GM23338 (cell line): ENCODE measurements around the gene NGF. TPM values are rescaled to one million over a fixed set of nuclear protein-coding genes. Genes with fewer than 3 reads are reported as not detected.

Experiments
- ATAC-seq: fragments of 200-7000 bp; cut with Tn5 transposase; 3 replicates; pipeline ENCODE4 v1.9.1; 2020
- DNase-seq: peaks from one replicate; pipeline ENCODE4 v3.0.0-alpha.2; 2015; ENCODE audit warnings: low spot score
- H2AFZ ChIP-seq: fragments of 200-600 bp; sonication (generic); 2 replicates; pipeline ENCODE4 v1.8.0; 2016; ENCODE audit warnings: antibody characterized with exemption, mild to moderate bottlenecking, moderate library complexity
- H3F3A ChIP-seq: fragments of 200-600 bp; sonication (generic); replicated peaks from 2 replicates; pipeline ENCODE4 v1.8.0; 2017; ENCODE audit warnings: antibody characterized with exemption, mixed run types, low read depth
- H3K27ac ChIP-seq: fragments of 200-600 bp; sonication (generic); 2 replicates; pipeline ENCODE4 v1.6.1; 2016; ENCODE audit warnings: low read depth
- H3K27me3 ChIP-seq: fragments of 200-600 bp; sonication (generic); 2 replicates; pipeline ENCODE4 v1.8.0; 2016; ENCODE audit warnings: mild to moderate bottlenecking, mixed run types, moderate library complexity; ENCODE audit not compliant: insufficient read depth
- H3K36me3 ChIP-seq: fragments of 200-600 bp; sonication (generic); 2 replicates; pipeline ENCODE4 v1.8.0; 2016; ENCODE audit warnings: mild to moderate bottlenecking; ENCODE audit not compliant: insufficient read depth
- H3K4me1 ChIP-seq: fragments of 200-600 bp; sonication (generic); 2 replicates; pipeline ENCODE4 v1.8.0; 2016; ENCODE audit warnings: mild to moderate bottlenecking, moderate library complexity; ENCODE audit not compliant: insufficient read depth
- H3K4me2 ChIP-seq: fragments of 200-600 bp; sonication (generic); 2 replicates; pipeline ENCODE4 v1.7.1; 2017; ENCODE audit warnings: mixed run types
- H3K4me3 ChIP-seq: fragments of 200-600 bp; sonication (generic); 2 replicates; pipeline ENCODE4 v1.6.1; 2016; ENCODE audit warnings: mixed run types
- H3K79me2 ChIP-seq: fragments of 200-600 bp; sonication (generic); replicated peaks from 2 replicates; pipeline ENCODE4 v1.8.0; 2017; ENCODE audit warnings: mild to moderate bottlenecking; ENCODE audit not compliant: insufficient read depth
- H3K9me2 ChIP-seq: fragments of 200-600 bp; sonication (generic); 2 replicates; pipeline ENCODE4 v1.8.0; 2017; ENCODE audit not compliant: insufficient read depth
- H4K20me1 ChIP-seq: fragments of 200-600 bp; sonication (generic); replicated peaks from 2 replicates; pipeline ENCODE4 v1.8.0; 2017; ENCODE audit warnings: mild to moderate bottlenecking; ENCODE audit not compliant: insufficient read depth
- H3K27ac Mint-ChIP-seq: 2 replicates; pipeline ENCODE4 v1.8.0; 2020; ENCODE audit warnings: inconsistent platforms, mild to moderate bottlenecking, moderate library complexity, mixed read lengths
- H3K27me3 Mint-ChIP-seq: 3 replicates; pipeline ENCODE4 v1.8.0; 2022; ENCODE audit warnings: low read depth, mild to moderate bottlenecking, moderate library complexity, mixed read lengths, inconsistent platforms; ENCODE audit not compliant: insufficient read depth, poor library complexity
- H3K36me3 Mint-ChIP-seq: 3 replicates; pipeline ENCODE4 v1.8.0; 2021; ENCODE audit warnings: low read depth, mild to moderate bottlenecking, inconsistent platforms, moderate library complexity, mixed read lengths
- H3K4me1 Mint-ChIP-seq: 3 replicates; pipeline ENCODE4 v1.8.0; 2020; ENCODE audit warnings: mild to moderate bottlenecking, inconsistent platforms, mixed read lengths
- H3K4me3 Mint-ChIP-seq: 3 replicates; pipeline ENCODE4 v1.8.0; 2021; ENCODE audit warnings: moderate library complexity, mild to moderate bottlenecking, inconsistent platforms, mixed read lengths
- H3K9me3 Mint-ChIP-seq: 3 replicates; pipeline ENCODE4 v1.8.0; 2020; ENCODE audit warnings: moderate library complexity, mild to moderate bottlenecking, inconsistent platforms, mixed read lengths
- CREB1 ChIP-seq: fragments of 250-450 bp; sonication (Bioruptor Pico); IDR thresholded peaks from 2 replicates; pipeline ENCODE4 v1.5.0; 2020; ENCODE audit warnings: low read depth, mild to moderate bottlenecking, moderate library complexity
- EZH2 ChIP-seq: fragments of 200-600 bp; sonication (generic); IDR thresholded peaks from one replicate; pipeline ENCODE4 v1.8.0; 2017; ENCODE audit warnings: antibody characterized with exemption, mild to moderate bottlenecking, low read depth; ENCODE audit not compliant: unreplicated experiment
- EZH2phosphoT487 ChIP-seq: fragments of 200-600 bp; sonication (generic); IDR thresholded peaks from one replicate; pipeline ENCODE4 v1.8.1; 2018; ENCODE audit warnings: antibody characterized with exemption; ENCODE audit not compliant: unreplicated experiment
- JUNB ChIP-seq: IDR thresholded peaks from one replicate; pipeline ENCODE4 v1.6.1; 2016; ENCODE audit warnings: antibody characterized with exemption; ENCODE audit not compliant: unreplicated experiment
- NANOG ChIP-seq: IDR thresholded peaks from 2 replicates; pipeline ENCODE4 v1.6.1; 2016; ENCODE audit warnings: antibody characterized with exemption, borderline replicate concordance
- POLR2AphosphoS5 ChIP-seq: IDR thresholded peaks from 2 replicates; pipeline ENCODE4 v1.6.1; 2016; ENCODE audit warnings: antibody characterized with exemption, low read depth
- STAT1 ChIP-seq: IDR thresholded peaks from one replicate; pipeline ENCODE4 v1.6.1; 2016; ENCODE audit warnings: antibody characterized with exemption; ENCODE audit not compliant: unreplicated experiment
- ZNF114 ChIP-seq: fragments of 250-450 bp; sonication (Bioruptor Pico); IDR thresholded peaks from 2 replicates; pipeline ENCODE4 v1.5.0; 2020; ENCODE audit warnings: mild to moderate bottlenecking, moderate library complexity
- ZNF331 ChIP-seq: fragments of 250-450 bp; sonication (Bioruptor Pico); IDR thresholded peaks from 2 replicates; pipeline ENCODE4 v1.5.0; 2020; ENCODE audit warnings: low read depth, mild to moderate bottlenecking, moderate library complexity
- ZNF462 ChIP-seq: fragments of 250-450 bp; sonication (Bioruptor Pico); IDR thresholded peaks from 2 replicates; pipeline ENCODE4 v1.5.0; 2020; ENCODE audit warnings: mild to moderate bottlenecking, moderate library complexity
- polyA plus RNA-seq: library from polyadenylated mRNA; unstranded; fragments of >200 nt; fragmentation: Nextera tagmentation; extraction: Ambion mirVana; gene quantifications from 2 replicates; pipeline ENCODE4 v1.2.1, GENCODE V29; 2016
- total RNA-seq: library from RNA; depleted of rRNA; stranded (reverse); fragments of >200 nt; shearing (Covaris generic); gene quantifications from 2 replicates; pipeline ENCODE4 v1.2.3, GENCODE V29; 2014
- TF ChIP-seq, protein P1 (sequence below), 2 experiments: fragments of 200-600 bp in 1 of 2; sonication (generic) in 1 of 2; conservative IDR thresholded peaks; 2 replicates each; pipeline versions ENCODE4 v1.5.1 to v1.6.1; 2016 to 2017; ENCODE audit warnings: antibody characterized with exemption in 2 of 2, low read depth in 2 of 2, mild to moderate bottlenecking in 2 of 2, moderate library complexity in 1 of 2
- TF ChIP-seq, protein P2 (sequence below): IDR thresholded peaks from one replicate; pipeline ENCODE4 v1.6.1; 2018; ENCODE audit warnings: antibody characterized with exemption; ENCODE audit not compliant: unreplicated experiment
- TF ChIP-seq, protein P3 (sequence below): IDR thresholded peaks from 2 replicates; pipeline ENCODE4 v1.6.1; 2016; ENCODE audit warnings: antibody characterized with exemption

Gene NGF
- total and polyA plus RNA-seq, 2 experiments from 2014 or later = 0.28 to 0.92 TPM

- H3K4me3 ChIP-seq = no peak overlapping the region
- no peaks in the 10 kb centered on the region for H3K4me1 ChIP-seq
- DNase-seq (no peak), ATAC-seq (no peak)
- no peaks in the 10 kb centered on the region for H3K36me3 ChIP-seq
- Mint-ChIP-seq H3K36me3 (peaks cover 11% of the 10 kb centered on the region), H3K4me3 (no peak overlapping the region), H3K9me3 (peaks cover 20% of the 10 kb centered on the region), H3K4me1 (no peaks in the 10 kb centered on the region), H3K27ac (no peak overlapping the region), H3K27me3 (peaks cover 4% of the 10 kb centered on the region)
- no peak overlapping the region for H3K4me2 ChIP-seq
- no peak overlapping the region for H2AFZ ChIP-seq
- H3K27ac ChIP-seq = no peak overlapping the region
- H3F3A ChIP-seq = no peaks in the 10 kb centered on the region
- no peaks in the 10 kb centered on the region for H3K27me3 ChIP-seq
- peaks cover 8% of the 10 kb centered on the region; the same call in 1 of the 2 replicates for H3K9me2 ChIP-seq
- TF ChIP-seq ZNF331 (no peak), ZNF462 (no peak), JUNB (no peak), EZH2 (no peak), STAT1 (no peak), EZH2phosphoT487 (no peak), POLR2AphosphoS5 (no peak), NANOG (no peak), ZNF114 (no peak), CREB1 (CRISPR knock-in tag) (no peak)
- TF ChIP-seq, protein P1, sequence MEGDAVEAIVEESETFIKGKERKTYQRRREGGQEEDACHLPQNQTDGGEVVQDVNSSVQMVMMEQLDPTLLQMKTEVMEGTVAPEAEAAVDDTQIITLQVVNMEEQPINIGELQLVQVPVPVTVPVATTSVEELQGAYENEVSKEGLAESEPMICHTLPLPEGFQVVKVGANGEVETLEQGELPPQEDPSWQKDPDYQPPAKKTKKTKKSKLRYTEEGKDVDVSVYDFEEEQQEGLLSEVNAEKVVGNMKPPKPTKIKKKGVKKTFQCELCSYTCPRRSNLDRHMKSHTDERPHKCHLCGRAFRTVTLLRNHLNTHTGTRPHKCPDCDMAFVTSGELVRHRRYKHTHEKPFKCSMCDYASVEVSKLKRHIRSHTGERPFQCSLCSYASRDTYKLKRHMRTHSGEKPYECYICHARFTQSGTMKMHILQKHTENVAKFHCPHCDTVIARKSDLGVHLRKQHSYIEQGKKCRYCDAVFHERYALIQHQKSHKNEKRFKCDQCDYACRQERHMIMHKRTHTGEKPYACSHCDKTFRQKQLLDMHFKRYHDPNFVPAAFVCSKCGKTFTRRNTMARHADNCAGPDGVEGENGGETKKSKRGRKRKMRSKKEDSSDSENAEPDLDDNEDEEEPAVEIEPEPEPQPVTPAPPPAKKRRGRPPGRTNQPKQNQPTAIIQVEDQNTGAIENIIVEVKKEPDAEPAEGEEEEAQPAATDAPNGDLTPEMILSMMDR (conservative IDR thresholded peaks at IDR 0.05; ENCODE audit: low read depth in 2 of 2) = no peak
- TF ChIP-seq, protein P2, sequence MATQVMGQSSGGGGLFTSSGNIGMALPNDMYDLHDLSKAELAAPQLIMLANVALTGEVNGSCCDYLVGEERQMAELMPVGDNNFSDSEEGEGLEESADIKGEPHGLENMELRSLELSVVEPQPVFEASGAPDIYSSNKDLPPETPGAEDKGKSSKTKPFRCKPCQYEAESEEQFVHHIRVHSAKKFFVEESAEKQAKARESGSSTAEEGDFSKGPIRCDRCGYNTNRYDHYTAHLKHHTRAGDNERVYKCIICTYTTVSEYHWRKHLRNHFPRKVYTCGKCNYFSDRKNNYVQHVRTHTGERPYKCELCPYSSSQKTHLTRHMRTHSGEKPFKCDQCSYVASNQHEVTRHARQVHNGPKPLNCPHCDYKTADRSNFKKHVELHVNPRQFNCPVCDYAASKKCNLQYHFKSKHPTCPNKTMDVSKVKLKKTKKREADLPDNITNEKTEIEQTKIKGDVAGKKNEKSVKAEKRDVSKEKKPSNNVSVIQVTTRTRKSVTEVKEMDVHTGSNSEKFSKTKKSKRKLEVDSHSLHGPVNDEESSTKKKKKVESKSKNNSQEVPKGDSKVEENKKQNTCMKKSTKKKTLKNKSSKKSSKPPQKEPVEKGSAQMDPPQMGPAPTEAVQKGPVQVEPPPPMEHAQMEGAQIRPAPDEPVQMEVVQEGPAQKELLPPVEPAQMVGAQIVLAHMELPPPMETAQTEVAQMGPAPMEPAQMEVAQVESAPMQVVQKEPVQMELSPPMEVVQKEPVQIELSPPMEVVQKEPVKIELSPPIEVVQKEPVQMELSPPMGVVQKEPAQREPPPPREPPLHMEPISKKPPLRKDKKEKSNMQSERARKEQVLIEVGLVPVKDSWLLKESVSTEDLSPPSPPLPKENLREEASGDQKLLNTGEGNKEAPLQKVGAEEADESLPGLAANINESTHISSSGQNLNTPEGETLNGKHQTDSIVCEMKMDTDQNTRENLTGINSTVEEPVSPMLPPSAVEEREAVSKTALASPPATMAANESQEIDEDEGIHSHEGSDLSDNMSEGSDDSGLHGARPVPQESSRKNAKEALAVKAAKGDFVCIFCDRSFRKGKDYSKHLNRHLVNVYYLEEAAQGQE = no peak
- TF ChIP-seq, protein P3, sequence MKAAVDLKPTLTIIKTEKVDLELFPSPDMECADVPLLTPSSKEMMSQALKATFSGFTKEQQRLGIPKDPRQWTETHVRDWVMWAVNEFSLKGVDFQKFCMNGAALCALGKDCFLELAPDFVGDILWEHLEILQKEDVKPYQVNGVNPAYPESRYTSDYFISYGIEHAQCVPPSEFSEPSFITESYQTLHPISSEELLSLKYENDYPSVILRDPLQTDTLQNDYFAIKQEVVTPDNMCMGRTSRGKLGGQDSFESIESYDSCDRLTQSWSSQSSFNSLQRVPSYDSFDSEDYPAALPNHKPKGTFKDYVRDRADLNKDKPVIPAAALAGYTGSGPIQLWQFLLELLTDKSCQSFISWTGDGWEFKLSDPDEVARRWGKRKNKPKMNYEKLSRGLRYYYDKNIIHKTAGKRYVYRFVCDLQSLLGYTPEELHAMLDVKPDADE = no peak
- H3K79me2 ChIP-seq = no peaks in the 10 kb centered on the region
- H4K20me1 ChIP-seq = no peaks in the 10 kb centered on the region
These were observed 26.7 kb upstream of the NGF start for GRCh38 chr1:115364780-115365155.
